Measurements from ENCODE around the gene ITGA11. TPM values are rescaled to one million over a fixed set of nuclear protein-coding genes. Genes with fewer than 3 reads are reported as not detected.

Gene ITGA11
- total and polyA plus RNA-seq, 12 donors: 1.4 to 25.9 (median 12.3) TPM

DNA sequence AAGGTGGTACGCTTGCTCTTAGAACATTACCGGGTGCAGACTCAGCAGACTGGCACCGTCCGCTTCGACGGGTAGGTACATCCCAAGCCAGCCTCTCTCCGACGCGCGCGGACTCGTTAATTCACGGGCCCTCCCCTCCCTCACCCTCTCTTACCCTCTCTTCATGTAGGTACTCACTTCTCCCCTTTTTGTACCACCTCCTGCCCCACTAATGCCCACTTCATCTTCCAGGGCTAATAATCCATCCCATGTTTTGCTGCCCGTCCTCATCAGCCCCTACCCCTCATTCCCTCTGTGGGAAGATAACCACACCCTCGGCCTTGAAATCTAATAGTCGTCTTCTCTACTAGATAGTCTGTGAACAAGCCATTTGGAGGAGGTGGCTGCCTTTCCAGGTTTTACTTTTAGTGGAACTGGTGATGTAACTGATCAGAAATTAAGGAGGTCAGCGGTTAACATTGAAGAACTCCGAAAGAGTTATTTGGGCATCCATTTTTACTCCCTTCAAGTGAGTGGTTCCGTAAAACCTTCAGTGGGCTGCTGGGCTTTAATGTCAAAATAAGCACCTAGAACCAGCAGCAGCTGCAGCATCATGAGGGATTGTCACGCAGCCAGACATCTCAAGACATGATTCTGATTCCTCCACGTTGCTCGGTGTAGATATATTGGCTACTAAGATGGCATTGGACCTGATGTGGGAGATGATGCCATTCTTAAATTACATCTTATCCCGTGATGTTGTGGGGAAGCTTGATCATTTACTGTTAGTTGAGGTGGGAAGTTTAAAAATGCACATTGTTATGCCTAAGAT lies 153.2 kb downstream of the ITGA11 start:
- WGBS, 2 donors: 1% methylated on average over 23 of the region's 23 CpGs
- Histone ChIP-seq H3K9me3 (no peaks in the 10 kb centered on the region), H3K27ac (peak overlapping the region; percentile 95 to 100 (median 98)), H3K4me1 (peaks cover 3 to 81% (median 62%) of the 10 kb centered on the region in 9 donors), H3K4me3 (peak overlapping the region; percentile 65 to 97 (median 90)), H3K36me3 (peaks cover 0 to under 1% (median 0%) of the 10 kb centered on the region in 9 donors), H3K27me3 (no peaks in the 10 kb centered on the region)
- intact Hi-C loops (cut with DNase I): no loop called here
- ATAC-seq (peak in 1 of 8 donors; percentile 2), DNase-seq (no peak)
- TF ChIP-seq CTCF (IDR thresholded peaks at IDR 0.05): no peak

GRCh38 chr15:68278345-68278594 lies 153.7 kb downstream of the ITGA11 start:
- ATAC-seq (no peak), DNase-seq (peak in 1 of 2 donors; percentile 59)
- Histone ChIP-seq H3K27me3 (no peaks in the 10 kb centered on the region), H3K9me3 (no peaks in the 10 kb centered on the region), H3K36me3 (no peaks in the 10 kb centered on the region), H3K4me1 (peaks cover 3 to 81% (median 60%) of the 10 kb centered on the region in 9 donors), H3K4me3 (peak overlapping the region; percentile 65 to 97 (median 90)), H3K27ac (peak overlapping the region; percentile 95 to 100 (median 98))
- WGBS, 2 donors: 0% methylated on average over 22 of the region's 22 CpGs
- peak in 3 of 9 donors; percentile 14 to 48 (median 48) for TF ChIP-seq CTCF (IDR thresholded peaks at IDR 0.05)
- intact Hi-C loops (cut with DNase I): no loop called here

DNA sequence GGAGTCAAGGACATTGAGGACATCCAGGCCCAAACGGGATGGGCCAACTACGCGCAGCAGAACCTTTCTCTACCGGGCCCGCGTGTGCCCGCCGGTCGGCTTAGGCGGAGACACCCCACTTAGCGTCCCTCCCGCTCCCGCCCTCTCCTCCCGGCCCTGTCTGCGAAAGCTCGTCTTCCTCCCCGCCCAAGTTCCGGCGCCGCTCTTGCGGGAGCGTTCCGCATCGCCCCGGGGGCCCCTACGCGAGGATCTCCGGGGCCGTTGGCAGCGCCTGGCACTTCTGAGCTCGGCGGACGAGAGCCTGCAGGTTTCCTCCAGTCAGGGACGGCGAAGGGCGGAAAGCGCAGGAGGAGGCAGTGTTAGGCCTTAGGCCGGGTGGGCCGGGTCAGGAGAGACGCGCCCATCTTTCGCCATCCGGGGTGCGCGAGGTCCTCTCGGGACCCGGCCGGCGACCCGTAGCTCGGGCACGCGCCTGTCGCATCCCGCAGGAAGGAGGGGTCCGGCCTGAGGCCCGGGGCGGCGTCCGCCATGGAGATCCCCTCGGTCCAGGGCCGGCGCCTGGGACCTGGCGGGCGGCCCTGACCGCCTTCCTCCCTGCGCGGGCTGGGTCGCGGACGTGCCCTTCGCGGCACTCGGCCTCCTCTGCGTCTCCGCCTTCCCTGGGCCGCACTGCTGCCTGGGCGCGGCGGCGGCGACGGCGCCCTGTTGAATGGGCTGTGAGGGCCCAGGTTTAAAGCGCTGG lies 154.2 kb downstream of the ITGA11 start, which contains the start of gene FEM1B:
TSS of gene FEM1B (plus strand) at position 143 of the 742 bp plus-strand sequence. CDS start 673 bp downstream, outside the sequence.
- peaks cover 3 to 81% (median 60%) of the 10 kb centered on the region in 9 donors for H3K4me1 ChIP-seq
- ATAC-seq: peak; percentile 92 to 96 (median 92)
- TF ChIP-seq CTCF (IDR thresholded peaks at IDR 0.05): peak in 3 of 9 donors; percentile 35 to 54 (median 42)
- H3K36me3 ChIP-seq: no peaks in the 10 kb centered on the region
- H3K4me3 ChIP-seq: peak within 1 kb of the TSS; percentile 65 to 97 (median 90)
- H3K27ac ChIP-seq: peak within 1 kb of the TSS; percentile 95 to 100 (median 98)
- H3K27me3 ChIP-seq: no peaks in the 10 kb centered on the region
- DNase-seq: peak; percentile 89 to 91
- intact Hi-C loops (cut with DNase I): no loop called here
- H3K9me3 ChIP-seq: no peaks in the 10 kb centered on the region
- 0 to 1% methylated on average over 75 to 85 of the region's 85 CpGs for WGBS, 2 donors

DNA sequence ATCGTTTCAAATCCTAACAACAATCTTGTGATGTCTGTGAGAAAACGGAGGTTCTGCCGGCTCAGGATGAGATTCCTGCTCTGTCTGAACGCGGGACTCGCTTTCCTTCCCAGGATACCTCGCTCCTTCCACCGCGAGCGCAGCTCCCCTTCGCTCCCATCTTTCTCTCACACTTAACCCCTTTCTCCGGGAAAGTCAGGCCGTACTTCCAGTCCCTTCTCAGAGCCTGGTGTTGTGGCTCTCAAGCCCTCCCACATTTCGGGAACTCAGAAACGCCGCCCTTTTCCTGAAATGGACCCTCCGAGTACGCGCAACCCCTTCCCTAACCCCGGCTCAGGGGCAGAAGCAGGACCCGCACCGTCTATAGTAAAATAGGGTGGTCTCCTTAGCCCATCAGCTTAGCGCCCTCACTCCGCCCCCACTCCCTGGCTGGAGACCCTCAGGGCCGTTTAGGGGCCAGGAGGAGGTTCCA lies 154.8 kb downstream of the ITGA11 start:
- H3K4me1 ChIP-seq: peaks cover 5 to 81% (median 56%) of the 10 kb centered on the region in 9 donors
- no peaks in the 10 kb centered on the region for H3K9me3 ChIP-seq
- intact Hi-C loops (cut with DNase I): no loop called here
- no peaks in the 10 kb centered on the region for H3K27me3 ChIP-seq
- DNase-seq (peak in 1 of 2 donors; percentile 64), ATAC-seq (peak; percentile 17 to 62 (median 42))
- no peak for TF ChIP-seq CTCF (IDR thresholded peaks at IDR 0.05)
- peak overlapping the region; percentile 65 to 97 (median 90) for H3K4me3 ChIP-seq
- peak overlapping the region; percentile 95 to 100 (median 98) for H3K27ac ChIP-seq
- no peaks in the 10 kb centered on the region for H3K36me3 ChIP-seq
- 0% methylated on average over 25 of the region's 25 CpGs for whole genome bisulfite sequencing, 2 donors
